PC-9 (cell line): ENCODE measurements around the gene PTPRA. TPM values are rescaled to one million over a fixed set of nuclear protein-coding genes. Genes with fewer than 3 reads are reported as not detected.

ENCODE experiments used
- BruUV-seq: library from RNA; stranded (reverse); fragments of 400-500 nt; replicated peaks from 2 replicates; lab custom pipeline; 2021; lab: Mats Ljungman, UMichigan
- CTCF ChIA-PET: fragments of 300-600 bp; sonication (Branson Sonifier 250); formaldehyde crosslinking; loops from one replicate; lab custom pipeline; 2022; ENCODE audit warnings: antibody characterized with exemption; lab: Charles Lee
- POLR2A ChIA-PET: fragments of 300-600 bp; sonication (Branson Sonifier 250); formaldehyde crosslinking; loops from one replicate; lab custom pipeline; 2022; ENCODE audit warnings: antibody characterized with exemption; ENCODE audit not compliant: unreplicated experiment; lab: Charles Lee
- DNase-seq, 2 experiments: peaks; one replicate each; pipeline versions ENCODE4 v3.0.0 to v3.0.0-alpha.2; 2015 to 2022; ENCODE audit warnings: mixed read lengths in 1 of 2
- H2AFZ ChIP-seq: fragments of 200-600 bp; sonication (generic); 2 replicates; pipeline ENCODE4 v1.8.1; 2017; ENCODE audit warnings: antibody characterized with exemption
- H3F3A ChIP-seq: fragments of 200-600 bp; sonication (generic); 2 replicates; pipeline ENCODE4 v1.8.1; 2017; ENCODE audit warnings: antibody characterized with exemption, mild to moderate bottlenecking, low read depth; ENCODE audit not compliant: insufficient read depth
- H3K27ac ChIP-seq: fragments of 200-600 bp; sonication (generic); 2 replicates; pipeline ENCODE4 v1.6.1; 2016; ENCODE audit warnings: mixed run types
- H3K27me3 ChIP-seq: fragments of 200-600 bp; sonication (generic); 2 replicates; pipeline ENCODE4 v1.6.1; 2016; ENCODE audit warnings: low read depth, mixed run types; ENCODE audit not compliant: insufficient read depth
- H3K36me3 ChIP-seq: fragments of 200-600 bp; sonication (generic); 2 replicates; pipeline ENCODE4 v1.6.1; 2016; ENCODE audit warnings: low read depth, mixed run types
- H3K4me1 ChIP-seq: fragments of 200-600 bp; sonication (generic); replicated peaks from 2 replicates; pipeline ENCODE4 v1.6.1; 2016; ENCODE audit warnings: mixed run types; ENCODE audit not compliant: insufficient read depth
- H3K4me2 ChIP-seq: fragments of 200-600 bp; sonication (generic); 2 replicates; pipeline ENCODE4 v1.6.1; 2017; ENCODE audit warnings: mixed run types
- H3K4me3 ChIP-seq: fragments of 200-600 bp; sonication (generic); 2 replicates; pipeline ENCODE4 v1.6.1; 2016; ENCODE audit warnings: mixed run types
- H3K79me2 ChIP-seq: fragments of 200-600 bp; sonication (generic); 2 replicates; pipeline ENCODE4 v1.6.1; 2017; ENCODE audit warnings: low read depth, mixed run types
- H3K9me2 ChIP-seq: fragments of 200-600 bp; sonication (generic); 2 replicates; pipeline ENCODE4 v1.8.1; 2017; ENCODE audit warnings: mild to moderate bottlenecking; ENCODE audit not compliant: insufficient read depth
- H3K9me3 ChIP-seq: fragments of 200-600 bp; sonication (generic); 2 replicates; pipeline ENCODE4 v1.8.1; 2016; ENCODE audit warnings: low read depth; ENCODE audit not compliant: insufficient read depth
- H4K20me1 ChIP-seq: fragments of 200-600 bp; sonication (generic); 2 replicates; pipeline ENCODE4 v1.8.1; 2017; ENCODE audit not compliant: insufficient read depth
- CTCF ChIP-seq: fragments of 200-600 bp; sonication (generic); conservative IDR thresholded peaks from 2 replicates; pipeline ENCODE4 v1.6.1; 2017; ENCODE audit warnings: mixed run types, antibody characterized with exemption, mild to moderate bottlenecking, moderate library complexity
- EZH2 ChIP-seq: fragments of 200-600 bp; sonication (generic); IDR thresholded peaks from 2 replicates; pipeline ENCODE4 v1.8.0; 2017; ENCODE audit warnings: antibody characterized with exemption, low read depth
- intact Hi-C: fragments of 100-400 bp; cut with micrococcal nuclease; formaldehyde crosslinking; loops from one replicate; pipeline ENCODE4 v1.10.0; 2022; ENCODE audit not compliant: unreplicated experiment
- total RNA-seq: library from RNA; stranded (reverse); gene quantifications from 2 replicates; pipeline ENCODE4 v1.2.3, GENCODE V29; 2021

Gene PTPRA
- total RNA-seq, 1 experiment from 2014 or later = 48.8 TPM

DNA sequence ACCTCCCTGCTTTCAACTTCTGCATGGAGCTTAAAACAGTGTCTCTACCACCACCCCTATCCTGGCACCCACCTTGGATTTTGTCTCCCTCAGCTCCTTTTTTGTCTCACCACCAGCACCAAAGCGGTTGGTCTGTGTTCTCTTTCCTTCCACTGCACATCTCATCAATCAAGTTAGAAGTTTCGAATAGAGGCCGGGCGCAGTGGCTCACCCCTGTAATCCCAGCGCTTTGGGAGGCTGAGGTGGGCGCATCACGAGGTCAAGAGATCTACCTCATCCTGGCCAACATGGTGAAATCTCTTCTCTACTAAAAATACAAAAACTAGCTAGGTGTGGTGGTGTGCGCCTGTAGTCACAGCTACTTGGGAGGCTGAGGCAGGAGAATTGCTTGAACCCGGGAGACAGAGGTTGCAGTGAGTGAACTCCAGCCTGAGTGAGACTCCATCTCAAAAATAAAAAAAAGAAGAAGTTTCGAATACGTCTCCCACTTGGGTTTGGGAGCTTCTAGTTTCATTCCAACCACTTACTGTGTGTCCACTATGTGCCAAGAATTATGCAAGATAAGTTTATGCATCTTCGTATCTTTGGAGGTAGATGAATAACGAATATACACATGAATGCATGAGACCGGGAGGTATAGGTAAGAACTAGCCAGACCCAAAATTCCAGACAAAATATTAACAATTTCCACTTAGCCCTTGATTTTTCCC lies 38.7 kb upstream of the PTPRA start:
- H3K9me2 ChIP-seq = no peaks in the 10 kb centered on the region
- POLR2A ChIA-PET = no interaction called here
- H2AFZ ChIP-seq = no peak overlapping the region
- peaks cover 10% of the 10 kb centered on the region for H3F3A ChIP-seq
- peaks cover 5% of the 10 kb centered on the region for H3K79me2 ChIP-seq
- H3K27me3 ChIP-seq = no peaks in the 10 kb centered on the region
- BruUV-seq = no TSS peak
- H3K9me3 ChIP-seq = no peaks in the 10 kb centered on the region
- intact Hi-C loops = no loop called here
- H3K4me3 ChIP-seq = no peak overlapping the region
- no peak for DNase-seq
- no peaks in the 10 kb centered on the region for H3K36me3 ChIP-seq
- H3K4me1 ChIP-seq = peaks cover 24% of the 10 kb centered on the region
- TF ChIP-seq CTCF (no peak), EZH2 (no peak)
- no peak overlapping the region for H3K27ac ChIP-seq
- no peak overlapping the region for H3K4me2 ChIP-seq
- H4K20me1 ChIP-seq = no peaks in the 10 kb centered on the region
- CTCF ChIA-PET = no interaction called here

GRCh38 chr20:2835331-2835796 lies 37.9 kb upstream of the PTPRA start:
- Histone ChIP-seq H3K27me3 (no peaks in the 10 kb centered on the region), H3K4me2 (no peak overlapping the region), H3K9me3 (no peaks in the 10 kb centered on the region), H3K27ac (no peak overlapping the region), H3K4me1 (peaks cover 22% of the 10 kb centered on the region), H4K20me1 (no peaks in the 10 kb centered on the region), H3K9me2 (no peaks in the 10 kb centered on the region), H3F3A (peaks cover 10% of the 10 kb centered on the region), H3K4me3 (no peak overlapping the region), H3K36me3 (no peaks in the 10 kb centered on the region), H3K79me2 (peaks cover 12% of the 10 kb centered on the region), H2AFZ (no peak overlapping the region)
- ChIA-PET CTCF (no interaction called here), POLR2A (no interaction called here)
- DNase-seq = no peak
- intact Hi-C loops = no loop called here
- TF ChIP-seq CTCF (no peak), EZH2 (no peak)
- BruUV-seq = no TSS peak

GRCh38 chr20:2836035-2836434 lies 37.2 kb upstream of the PTPRA start:
- Histone ChIP-seq H2AFZ (no peak overlapping the region), H3K4me2 (no peak overlapping the region), H3K36me3 (no peaks in the 10 kb centered on the region), H3K27me3 (no peaks in the 10 kb centered on the region), H3K9me2 (no peaks in the 10 kb centered on the region), H4K20me1 (no peaks in the 10 kb centered on the region), H3F3A (peaks cover 10% of the 10 kb centered on the region), H3K4me1 (peaks cover 21% of the 10 kb centered on the region), H3K79me2 (peaks cover 12% of the 10 kb centered on the region), H3K4me3 (no peak overlapping the region), H3K27ac (no peak overlapping the region), H3K9me3 (no peaks in the 10 kb centered on the region)
- POLR2A ChIA-PET = no interaction called here
- intact Hi-C loops = no loop called here
- CTCF ChIA-PET = no interaction called here
- BruUV-seq = no TSS peak
- no peak for DNase-seq
- TF ChIP-seq CTCF = no peak
- no peak for TF ChIP-seq EZH2
